ENCODE results near the gene HTATIP2. TPM values are rescaled to one million over a fixed set of nuclear protein-coding genes. Genes with fewer than 3 reads are reported as not detected.

Gene HTATIP2
- total and polyA plus RNA-seq, 2 donors (not counting 3 experiments of a cell fraction or from before 2014, with no cell fraction given): 37.2 to 57.6 TPM

- Histone ChIP-seq H3K9ac (replicated peaks; ENCODE audit: extremely low read depth, insufficient read depth, low read length) (no peak overlapping the region), H3K4me2 (ENCODE audit: insufficient read depth, low read length) (no peak overlapping the region), H3K4me1 (ENCODE audit: control insufficient read depth, extremely low read depth, insufficient read depth, low read length) (no peaks in the 10 kb centered on the region), H4K20me1 (replicated peaks; ENCODE audit: control insufficient read depth, extremely low read depth, insufficient read depth, low read length) (no peaks in the 10 kb centered on the region), H3K9me1 (replicated peaks; ENCODE audit: control insufficient read depth, extremely low read depth, insufficient read depth, low read length) (no peaks in the 10 kb centered on the region), H3K27me3 (ENCODE audit: control insufficient read depth in 2 of 2, insufficient read depth in 2 of 2, low read length in 2 of 2) (no peaks in the 10 kb centered on the region), H3K79me2 (ENCODE audit: control insufficient read depth, insufficient read depth, low read length) (no peaks in the 10 kb centered on the region), H3K36me3 (ENCODE audit: control insufficient read depth in 2 of 2, extremely low read depth in 1 of 2, insufficient read depth in 2 of 2, low read length in 2 of 2) (peaks cover 0 to 8% of the 10 kb centered on the region in 2 experiments), H2AFZ (ENCODE audit: low read depth, low read length) (no peak overlapping the region), H3K27ac (ENCODE audit: insufficient read depth, low read depth, low read length) (no peak overlapping the region), H3K9me3 (replicated peaks; ENCODE audit: control insufficient read depth, insufficient read depth, low read length) (no peaks in the 10 kb centered on the region), H3K4me3 (replicated peaks in 1 of 3; ENCODE audit: insufficient read depth in 1 of 3, low read depth in 1 of 3, low read length in 3 of 3) (no peak overlapping the region)
- POLR2A ChIA-PET: no interaction called here
- intact Hi-C loops (cut with micrococcal nuclease): loop anchor here (5.0 kb wide), 1 partner anchor 86 kb away; no protein-coding TSS in a partner anchor
- no TSS peak for BruUV-seq (replicated peaks)
- FAIRE-seq (no peak), DNase-seq (ENCODE audit: low read depth, low spot score) (no peak)
- CTCF ChIA-PET: no interaction called here
- TF ChIP-seq JUN (IDR thresholded peaks at IDR 0.05; ENCODE audit: borderline replicate concordance, insufficient read depth, insufficient read length, low read depth) (no peak), GATA2 (IDR thresholded peaks at IDR 0.05; ENCODE audit: insufficient read depth, insufficient read length, low read depth, low read length) (no peak), MAX (IDR thresholded peaks at IDR 0.05; ENCODE audit: insufficient read depth, insufficient read length) (no peak), EZH2 (IDR thresholded peaks at IDR 0.05; ENCODE audit: borderline replicate concordance, low read depth, low read length, severe bottlenecking) (no peak), CTCF (IDR thresholded peaks at IDR 0.05; ENCODE audit: extremely low read depth in 1 of 2, insufficient read depth in 1 of 2, low read depth in 1 of 2, low read length in 2 of 2) (no peak), POLR2AphosphoS5 (IDR thresholded peaks at IDR 0.05; ENCODE audit: insufficient read depth, low read depth, low read length) (no peak), POLR2A (IDR thresholded peaks at IDR 0.05; ENCODE audit: low read depth, low read length) (no peak), FOS (IDR thresholded peaks at IDR 0.05; ENCODE audit: borderline replicate concordance, insufficient read depth, low read length) (no peak), MYC (IDR thresholded peaks at IDR 0.05; ENCODE audit: low read depth, low read length) (no peak)
- dilution Hi-C loops (cut with MboI; ENCODE audit: extremely low pct_ligation_motif_present, low sequenced_read_pairs): no loop called here
Measured at GRCh38 chr11:20406484-20406883, 43.0 kb downstream of the HTATIP2 start.

Measured in endothelial cell of umbilical vein (primary cell).